ENCODE data around the gene TMEM235.

Gene TMEM235

DNA sequence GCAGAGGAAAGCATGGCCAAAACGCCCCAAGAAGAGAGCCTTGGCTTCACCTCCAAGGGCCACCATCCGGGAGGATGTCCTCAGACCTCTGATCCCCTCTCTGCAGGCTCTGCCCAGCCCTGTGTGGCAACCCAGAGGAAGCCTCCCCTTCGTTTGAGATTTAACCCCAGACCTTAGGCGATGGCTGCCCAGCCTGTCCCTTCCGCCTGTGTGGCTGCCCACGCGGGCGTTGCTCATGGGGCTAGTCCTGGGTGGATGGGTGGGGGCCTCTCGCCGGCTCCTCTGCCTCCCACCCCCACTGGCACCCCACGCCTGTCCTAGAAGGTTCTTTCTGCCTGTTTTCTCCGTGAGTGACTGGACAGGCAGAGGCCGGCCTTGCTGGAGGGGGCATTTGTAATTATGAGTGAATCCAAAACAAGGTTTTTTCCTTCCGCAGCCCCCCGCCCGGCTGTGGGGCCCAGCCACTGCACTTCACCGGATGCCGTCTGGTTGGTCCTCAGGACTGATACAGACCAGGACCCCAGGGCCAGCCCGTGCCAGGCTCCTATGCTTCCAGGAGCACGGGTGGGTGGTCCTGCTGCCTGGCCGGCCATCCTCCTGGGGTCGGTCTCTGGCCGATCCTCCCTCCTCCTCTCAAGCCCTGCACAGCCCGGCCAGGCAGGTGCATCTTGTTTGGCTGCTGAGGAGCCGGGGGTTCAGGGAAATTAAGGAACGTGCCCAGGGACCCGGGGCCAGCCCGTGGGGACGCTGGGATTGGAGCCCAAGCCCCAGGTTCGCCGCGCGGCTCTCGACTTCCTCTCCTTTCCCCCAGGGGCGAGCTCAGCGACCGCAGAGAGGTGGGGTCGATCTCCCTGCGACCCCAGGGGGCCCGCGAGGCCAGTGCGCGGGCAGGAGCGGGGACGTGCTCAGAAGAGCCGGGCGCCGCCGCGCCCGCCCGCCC is at the start of gene TMEM235:
TSS of gene TMEM235 (plus strand) at position 636 of the 940 bp plus-strand sequence. CDS start 393 bp downstream, outside the sequence.
- no peak for DNase-seq (ENCODE audit: low spot score)

DNA sequence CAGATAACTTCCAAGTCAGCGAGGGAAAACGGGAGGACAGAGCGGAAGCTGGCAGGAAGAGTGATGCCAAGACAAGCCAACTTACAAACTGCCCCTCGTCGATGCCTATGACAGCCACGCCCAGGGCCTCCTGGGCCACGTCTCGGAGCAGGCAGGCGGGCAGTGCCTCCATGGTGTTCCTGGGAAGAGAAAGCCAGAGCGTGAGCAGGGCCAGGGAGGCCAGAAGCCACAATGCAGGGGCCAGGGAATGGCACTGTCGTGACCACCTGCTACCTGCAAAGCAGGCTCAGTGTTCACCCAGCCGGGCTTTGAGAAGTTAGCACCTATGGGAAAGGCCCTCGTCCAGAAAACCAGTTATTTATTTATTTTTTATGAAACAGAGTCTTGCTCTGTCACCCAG is 48.9 kb upstream of the TMEM235 start:
- no peak for DNase-seq (ENCODE audit: low spot score)

DNA sequence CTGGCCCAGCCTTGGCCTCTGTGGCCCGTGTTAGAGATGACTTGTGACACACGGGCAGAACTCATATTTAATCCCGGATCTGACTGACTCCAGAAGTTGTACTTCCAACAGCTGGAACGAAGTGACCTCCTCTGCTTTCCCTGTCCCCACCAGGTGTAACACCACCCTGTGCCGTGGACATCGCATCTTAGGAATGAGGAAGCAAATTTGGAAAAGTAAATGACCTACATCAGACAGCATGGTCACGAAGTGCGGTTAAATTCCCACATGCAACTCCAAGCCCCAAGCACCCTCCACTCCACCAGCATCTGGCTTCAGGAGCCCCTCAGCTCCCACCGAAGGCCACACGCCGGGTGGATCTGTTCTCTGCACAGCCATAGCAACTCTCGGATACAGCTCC is 47.5 kb upstream of the TMEM235 start:
- DNase-seq (ENCODE audit: low spot score), result no peak

DNA sequence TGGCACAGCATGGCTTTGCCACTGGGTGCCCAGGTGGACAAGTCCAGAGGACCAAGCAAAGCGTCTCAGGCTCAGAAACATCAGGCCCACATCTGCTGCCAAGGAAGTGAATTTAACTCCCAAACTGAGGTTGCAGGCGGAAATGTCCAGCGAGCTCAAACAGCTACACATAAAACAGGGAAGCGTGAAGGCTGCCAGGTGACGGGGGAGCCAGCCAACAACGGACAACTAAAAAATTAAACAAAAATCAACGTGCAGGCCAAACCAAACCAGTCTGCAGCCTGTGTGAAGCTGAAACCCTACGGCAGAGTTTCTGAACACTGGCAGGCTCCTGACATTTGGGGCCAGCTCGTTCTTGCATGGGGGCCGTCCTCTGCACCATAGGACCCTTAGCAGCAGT is 47.1 kb upstream of the TMEM235 start:
- DNase-seq (ENCODE audit: low spot score), result no peak

DNA sequence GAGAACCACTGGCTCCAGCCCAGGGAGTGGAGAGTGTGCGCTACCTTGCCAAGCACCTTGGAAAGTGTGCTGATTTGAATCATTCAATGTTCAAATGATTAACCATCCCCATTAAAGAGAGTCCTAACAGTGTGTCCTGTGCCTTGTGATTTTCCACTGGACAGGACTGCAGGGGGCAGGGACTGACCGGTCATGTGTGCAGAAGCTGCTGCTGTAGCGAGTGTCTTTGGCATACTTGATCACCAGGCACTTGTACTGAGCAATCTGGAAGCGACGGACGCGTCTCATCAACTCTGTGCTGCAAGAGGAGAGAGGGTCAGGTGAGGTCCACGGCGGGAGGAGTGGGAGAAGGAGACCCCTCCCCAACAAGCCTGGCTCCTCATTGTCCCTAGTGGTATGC is 46.6 kb upstream of the TMEM235 start:
- no peak for DNase-seq (ENCODE audit: low spot score)

DNA sequence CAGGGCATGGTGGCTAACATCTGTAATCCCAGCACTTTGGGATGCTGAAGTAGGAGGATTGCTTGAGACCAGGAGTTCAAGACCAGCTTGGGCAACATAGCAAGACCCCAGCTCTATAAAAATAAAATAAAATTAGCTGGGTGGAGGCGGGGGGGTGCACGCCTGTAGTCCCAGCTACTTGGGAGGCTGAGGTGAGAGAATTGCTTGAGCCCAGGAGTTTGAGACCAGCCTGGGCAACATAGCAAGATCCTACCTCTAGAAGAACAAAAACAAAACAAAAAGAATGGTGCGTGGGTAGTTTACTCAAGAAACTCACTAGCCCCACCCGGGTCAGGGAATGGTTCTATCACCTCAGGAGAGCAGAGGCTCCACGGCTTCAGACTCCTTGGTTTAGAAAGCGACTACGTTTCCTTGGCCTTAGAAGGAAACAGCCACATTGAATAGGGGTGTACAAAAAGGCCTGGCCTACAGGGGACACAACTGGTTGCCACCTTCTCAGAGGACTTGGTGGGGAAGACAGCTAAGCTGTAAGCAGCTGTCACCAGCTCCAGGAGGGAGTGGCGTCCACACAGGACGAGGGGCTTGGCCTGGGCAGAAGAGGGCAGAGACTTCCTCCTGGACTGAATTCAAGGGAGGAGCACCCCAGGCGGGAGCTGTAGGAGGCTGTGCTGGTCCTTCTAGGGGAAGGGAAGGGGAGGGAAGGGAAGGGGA is 45.3 kb upstream of the TMEM235 start:
- DNase-seq (ENCODE audit: low spot score), result peak; percentile 31

DNA sequence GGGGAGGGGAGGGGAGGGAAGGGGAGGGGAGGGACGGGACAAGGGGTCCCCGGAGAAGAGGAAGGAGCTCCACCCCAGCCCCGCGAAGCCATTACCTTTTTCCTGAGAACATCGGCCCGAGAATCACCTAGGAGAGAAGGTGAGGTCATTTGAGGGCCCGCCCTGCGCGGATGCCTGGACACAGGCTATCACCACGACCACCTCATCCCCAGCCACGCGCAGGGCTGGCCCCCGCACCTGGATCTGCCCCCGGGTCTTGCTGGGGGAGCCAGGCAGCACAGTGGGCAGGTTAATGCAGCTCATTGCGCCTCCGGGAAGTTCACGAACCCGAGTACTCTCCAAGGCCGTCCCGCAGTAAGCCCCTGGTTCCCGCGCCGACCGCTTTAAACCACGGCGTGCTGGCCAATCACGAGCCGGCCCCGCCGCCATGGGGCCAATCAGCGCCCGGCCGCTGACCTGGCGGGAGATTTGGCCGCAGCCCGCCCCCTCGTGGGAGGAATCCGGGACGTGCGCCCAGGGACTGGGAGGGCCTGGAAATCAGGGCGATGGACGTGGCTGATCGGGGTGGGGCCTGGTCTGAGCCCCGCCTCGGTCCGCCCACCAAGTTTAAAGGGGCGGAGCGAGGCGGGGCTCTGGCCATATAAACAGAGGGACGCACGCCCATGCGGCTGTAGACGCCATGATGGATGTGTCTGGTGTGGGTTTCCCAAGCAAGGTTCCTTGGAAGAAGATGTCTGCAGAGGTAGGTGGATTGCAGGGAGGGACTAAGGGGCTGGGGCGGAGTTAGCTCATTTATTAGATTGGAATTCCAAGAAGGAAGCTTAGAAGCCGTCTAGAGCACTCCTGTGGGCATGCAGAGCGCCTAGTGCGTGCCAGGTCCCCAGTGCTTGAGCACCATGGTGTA is 44.5 kb upstream of the TMEM235 start, which contains the start of the genes AFMID and TK1:
TSS of gene AFMID (plus strand) at position 671 of the 904 bp plus-strand sequence. CDS start at position 680, 9 bp downstream.
TSS of gene TK1 (minus strand) at position 361 of the 904 bp plus-strand sequence. CDS start at position 303, 58 bp downstream.
- peak; percentile 97 for DNase-seq (ENCODE audit: low spot score)

DNA sequence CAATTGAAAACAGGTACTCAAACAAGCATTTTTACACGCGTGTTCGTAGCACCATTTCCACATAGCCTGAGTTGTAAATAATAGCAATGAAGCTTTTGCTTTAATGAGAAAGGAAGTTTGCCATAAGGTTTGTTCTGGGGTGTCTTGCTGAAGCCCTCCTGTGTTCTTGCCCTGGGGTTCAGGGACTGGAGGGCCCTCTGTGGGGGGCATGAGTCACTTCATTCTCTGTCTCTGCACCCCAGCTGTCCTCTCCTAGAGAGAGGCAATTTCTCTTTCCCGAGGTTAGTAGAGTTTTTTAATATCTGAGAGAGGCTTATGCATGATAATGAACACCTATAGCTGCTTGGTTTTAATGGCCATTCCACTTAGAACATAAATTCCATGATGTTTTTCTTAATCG is 34.7 kb upstream of the TMEM235 start:
- DNase-seq (ENCODE audit: low spot score), result no peak

DNA sequence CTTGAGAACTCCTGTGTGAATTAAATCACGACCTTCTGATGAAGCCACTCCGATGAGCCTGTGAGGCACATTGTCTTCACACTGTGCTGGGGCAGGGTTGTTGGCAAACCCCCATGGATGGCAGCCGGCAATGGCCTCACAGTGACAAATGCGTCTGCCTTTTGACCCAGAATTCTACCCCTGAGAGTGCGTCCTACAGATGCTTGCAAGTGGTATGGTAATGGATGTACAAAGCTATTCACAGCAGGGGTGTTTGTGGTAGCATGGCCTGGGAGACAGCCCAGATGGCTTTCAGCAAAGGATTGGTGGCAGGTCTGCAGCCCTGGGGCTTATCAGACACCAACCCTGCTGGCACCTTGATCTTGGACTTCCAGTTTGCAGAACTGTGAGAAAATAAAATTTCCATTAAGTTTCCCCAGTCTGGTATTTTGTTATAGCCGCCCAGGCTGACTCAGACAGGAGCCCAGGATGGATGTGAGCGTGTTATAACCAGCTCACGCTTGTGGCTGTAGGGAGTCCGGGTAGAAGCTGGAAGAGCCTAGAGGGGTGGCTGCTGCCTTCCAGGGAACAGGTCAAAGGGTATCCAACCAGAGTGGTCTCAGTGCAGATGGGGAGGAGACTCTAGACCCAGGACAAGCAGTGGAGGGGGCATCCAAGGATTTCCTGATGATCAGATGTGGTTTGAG is 34.1 kb upstream of the TMEM235 start:
- DNase-seq (ENCODE audit: low spot score), result no peak

DNA sequence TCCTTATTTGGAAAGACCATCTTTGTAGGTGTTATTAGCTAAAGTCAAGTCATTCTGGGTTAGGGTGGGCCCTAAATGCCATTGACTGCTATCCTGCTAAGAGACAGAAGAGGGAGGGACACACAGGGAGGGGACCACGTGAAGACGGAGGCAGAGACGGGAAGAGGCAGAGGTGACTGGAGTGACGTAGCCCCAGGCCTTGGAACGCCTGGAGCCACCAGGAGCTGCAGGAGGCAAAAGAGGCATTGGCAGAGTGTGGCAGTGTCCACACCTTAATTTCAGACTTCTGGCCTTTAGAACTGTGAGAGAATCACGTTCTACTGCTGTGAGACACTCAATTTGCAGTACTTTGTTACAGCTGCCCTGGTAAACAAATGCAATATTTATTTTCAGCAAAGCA is 31.0 kb upstream of the TMEM235 start:
- DNase-seq (ENCODE audit: low spot score), result no peak

DNA sequence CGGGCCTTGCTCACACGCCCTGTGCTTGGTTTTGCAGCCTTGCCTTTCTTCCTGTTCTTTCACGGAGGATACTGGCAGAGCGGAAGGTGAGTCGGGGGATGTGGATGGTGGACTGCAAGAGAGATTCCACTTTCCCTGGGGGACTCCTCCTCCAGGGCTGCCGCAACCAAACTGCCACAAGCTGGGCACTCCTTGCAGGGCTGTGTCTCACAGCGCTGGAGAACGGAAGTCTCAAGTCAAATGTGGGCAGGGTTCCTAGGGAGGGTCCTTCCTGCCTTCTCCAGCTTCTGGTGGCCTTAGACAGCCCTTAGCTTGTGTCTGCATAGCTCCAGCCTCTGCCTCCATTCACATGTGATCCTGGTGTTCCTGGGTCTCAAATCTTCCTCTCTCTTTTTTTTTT is 28.8 kb upstream of the TMEM235 start:
- no peak for DNase-seq (ENCODE audit: low spot score)

DNA sequence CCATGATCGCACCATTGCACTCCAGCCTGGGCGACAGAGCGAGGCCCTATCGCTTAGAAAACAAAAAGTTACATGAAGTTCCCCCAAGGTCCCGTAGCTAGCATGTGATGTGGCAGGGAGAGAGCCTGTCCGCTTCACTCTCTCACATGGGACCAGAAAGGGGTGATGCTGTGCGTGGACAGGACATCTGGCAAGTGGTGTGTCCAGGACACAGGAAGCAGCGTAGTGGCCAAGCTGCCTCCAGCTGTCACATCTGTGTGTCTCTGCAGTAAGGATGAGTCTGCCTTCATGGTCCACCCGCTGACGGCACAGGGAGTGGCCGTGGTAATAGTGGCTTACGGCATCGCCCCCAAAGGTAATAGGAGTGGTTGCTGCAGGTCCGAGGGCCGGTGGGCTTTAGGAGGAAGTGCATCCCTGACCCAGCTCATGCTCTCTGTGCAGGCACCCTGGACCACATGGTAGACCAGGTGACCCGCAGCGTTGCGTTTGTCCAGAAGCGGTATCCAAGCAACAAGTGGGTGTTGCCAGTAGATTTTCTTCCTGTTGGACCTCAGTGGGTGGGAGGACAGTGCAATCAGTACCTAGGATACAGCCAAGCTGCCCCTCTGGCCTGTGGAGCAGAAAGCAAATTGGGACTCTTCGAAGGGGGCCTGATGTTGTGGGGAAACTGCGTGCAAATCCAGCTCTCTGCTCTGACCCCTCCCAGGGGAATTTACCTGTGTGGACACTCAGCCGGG is 26.9 kb upstream of the TMEM235 start:
- no peak for DNase-seq (ENCODE audit: low spot score)

DNA sequence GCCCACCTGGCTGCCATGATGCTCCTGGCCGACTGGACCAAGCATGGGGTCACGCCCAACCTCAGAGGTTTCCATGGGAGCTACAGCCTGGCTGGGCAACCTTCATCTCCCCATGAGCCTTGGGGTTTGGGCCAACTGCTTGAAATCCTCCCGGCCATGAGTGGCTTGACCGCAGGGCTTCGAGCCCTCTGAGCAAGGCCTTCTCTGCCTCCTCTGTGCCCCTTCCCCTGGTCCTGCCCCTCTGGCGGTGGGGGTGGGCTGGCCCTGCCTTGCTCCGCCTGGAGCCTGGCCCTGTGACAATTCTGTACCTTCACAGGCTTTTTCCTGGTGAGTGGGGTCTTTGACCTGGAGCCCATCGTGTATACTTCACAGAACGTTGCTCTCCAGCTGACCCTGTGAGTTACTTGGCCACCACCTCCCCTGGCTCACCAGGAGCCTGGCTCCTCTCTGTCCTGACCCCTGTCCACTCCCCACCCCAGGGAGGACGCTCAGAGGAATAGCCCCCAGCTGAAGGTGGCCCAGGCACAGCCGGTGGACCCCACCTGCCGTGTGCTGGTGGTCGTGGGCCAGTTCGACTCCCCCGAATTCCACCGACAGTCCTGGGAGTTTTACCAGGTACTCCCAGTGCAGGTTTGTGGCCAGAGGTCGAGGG is 26.2 kb upstream of the TMEM235 start:
- DNase-seq (ENCODE audit: low spot score), result no peak

DNA sequence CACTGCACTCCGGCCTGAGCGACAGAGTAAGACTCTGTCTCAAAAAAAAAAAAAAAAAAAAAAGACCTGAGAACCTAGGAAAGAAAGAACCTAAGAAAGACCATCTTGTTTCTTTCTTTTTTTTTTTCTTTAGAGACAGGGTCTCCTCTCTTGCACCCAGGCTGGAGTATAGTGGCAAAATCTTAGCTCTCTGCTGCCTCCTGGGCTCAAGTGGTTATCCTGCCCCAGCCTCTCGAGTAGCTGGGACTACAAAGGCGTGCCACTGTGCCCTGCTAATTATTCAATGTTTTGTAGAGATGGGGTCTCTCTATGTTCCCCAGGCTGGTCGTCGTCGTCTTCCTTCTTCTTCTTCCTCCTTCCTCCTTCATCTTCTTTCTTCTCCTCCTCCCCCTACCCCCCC is 25.1 kb upstream of the TMEM235 start:
- DNase-seq (ENCODE audit: low spot score), result no peak

DNA sequence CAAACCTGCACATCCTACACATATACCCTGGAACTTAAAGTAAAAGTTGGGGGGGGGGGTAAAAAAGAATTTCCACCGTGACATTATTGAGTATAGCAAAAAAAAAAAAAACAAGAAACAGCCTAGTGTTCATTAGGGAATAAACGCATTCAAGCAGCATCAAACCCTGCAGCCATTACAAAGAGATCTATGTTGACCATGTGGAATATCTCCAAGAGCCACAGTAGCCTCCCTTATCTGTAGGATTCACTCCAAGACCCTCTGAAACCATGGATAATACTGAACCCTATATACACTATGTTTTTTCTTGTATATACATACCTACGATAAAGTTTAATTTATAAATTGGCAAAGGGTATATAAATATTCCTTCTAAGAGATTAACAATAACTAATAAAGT is 22.9 kb upstream of the TMEM235 start:
- DNase-seq (ENCODE audit: low spot score), result no peak

DNA sequence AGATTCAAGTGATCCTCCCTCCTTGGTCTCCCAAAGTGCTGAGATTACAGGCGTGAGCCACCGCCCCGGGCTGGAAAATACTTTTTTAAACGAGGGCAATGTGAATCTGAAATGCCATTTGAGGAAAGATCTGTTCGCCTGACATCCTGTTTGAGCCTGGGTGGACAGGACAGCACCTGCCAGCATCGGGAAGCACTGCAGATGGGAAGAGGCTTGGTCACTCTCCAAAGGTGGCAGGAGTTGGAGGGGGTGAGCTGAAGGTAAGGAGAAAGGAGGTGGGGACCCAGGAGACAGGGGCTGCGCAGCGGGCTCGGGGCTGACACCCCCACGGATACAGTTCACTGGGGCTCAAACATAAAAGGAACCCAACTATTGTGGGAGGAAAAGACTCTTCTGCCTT is 21.3 kb upstream of the TMEM235 start:
- DNase-seq (ENCODE audit: low spot score), result no peak

DNA sequence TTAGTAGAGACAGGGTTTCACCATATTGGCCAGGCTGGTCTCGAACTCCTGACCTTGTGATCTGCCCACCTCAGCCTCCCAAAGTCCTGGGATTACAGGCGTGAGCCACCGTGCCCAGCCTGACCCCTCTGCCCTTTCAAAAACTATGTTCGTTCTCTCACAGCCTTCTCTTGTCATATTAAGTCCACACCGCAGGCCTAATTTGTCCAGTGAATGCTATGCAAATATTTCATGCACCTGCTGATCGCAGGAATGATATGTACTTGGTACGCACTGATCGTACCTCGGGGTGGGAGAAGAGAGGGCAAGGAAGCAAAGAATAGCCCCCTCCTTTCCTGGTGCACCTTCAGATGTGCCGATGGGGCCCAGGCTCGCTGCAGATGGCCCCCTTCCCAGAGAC is 20.4 kb upstream of the TMEM235 start:
- DNase-seq (ENCODE audit: low spot score), result no peak

DNA sequence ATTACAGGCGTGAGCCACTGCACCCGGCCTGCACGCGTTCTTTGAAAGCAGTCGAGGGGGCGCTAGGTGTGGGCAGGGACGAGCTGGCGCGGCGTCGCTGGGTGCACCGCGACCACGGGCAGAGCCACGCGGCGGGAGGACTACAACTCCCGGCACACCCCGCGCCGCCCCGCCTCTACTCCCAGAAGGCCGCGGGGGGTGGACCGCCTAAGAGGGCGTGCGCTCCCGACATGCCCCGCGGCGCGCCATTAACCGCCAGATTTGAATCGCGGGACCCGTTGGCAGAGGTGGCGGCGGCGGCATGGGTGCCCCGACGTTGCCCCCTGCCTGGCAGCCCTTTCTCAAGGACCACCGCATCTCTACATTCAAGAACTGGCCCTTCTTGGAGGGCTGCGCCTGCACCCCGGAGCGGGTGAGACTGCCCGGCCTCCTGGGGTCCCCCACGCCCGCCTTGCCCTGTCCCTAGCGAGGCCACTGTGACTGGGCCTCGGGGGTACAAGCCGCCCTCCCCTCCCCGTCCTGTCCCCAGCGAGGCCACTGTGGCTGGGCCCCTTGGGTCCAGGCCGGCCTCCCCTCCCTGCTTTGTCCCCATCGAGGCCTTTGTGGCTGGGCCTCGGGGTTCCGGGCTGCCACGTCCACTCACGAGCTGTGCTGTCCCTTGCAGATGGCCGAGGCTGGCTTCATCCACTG is 17.3 kb upstream of the TMEM235 start, which contains the start of gene BIRC5:
TSS of gene BIRC5 (plus strand) at position 238 of the 690 bp plus-strand sequence. CDS start at position 302, 64 bp downstream.
- peak; percentile 91 for DNase-seq (ENCODE audit: low spot score)

DNA sequence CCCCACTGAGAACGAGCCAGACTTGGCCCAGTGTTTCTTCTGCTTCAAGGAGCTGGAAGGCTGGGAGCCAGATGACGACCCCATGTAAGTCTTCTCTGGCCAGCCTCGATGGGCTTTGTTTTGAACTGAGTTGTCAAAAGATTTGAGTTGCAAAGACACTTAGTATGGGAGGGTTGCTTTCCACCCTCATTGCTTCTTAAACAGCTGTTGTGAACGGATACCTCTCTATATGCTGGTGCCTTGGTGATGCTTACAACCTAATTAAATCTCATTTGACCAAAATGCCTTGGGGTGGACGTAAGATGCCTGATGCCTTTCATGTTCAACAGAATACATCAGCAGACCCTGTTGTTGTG is 16.7 kb upstream of the TMEM235 start:
- no peak for DNase-seq (ENCODE audit: low spot score)

Data from hematopoietic multipotent progenitor cell treated with erythropoietin and hydrocortisone succinate and interleukin-3 and kit ligand, for 17 days (in vitro differentiated cells).